ENCODE data around the gene TIMP2.

GRCh38 chr17:78832541-78832810 is 92.7 kb downstream of the TIMP2 start:
- TF ChIP-seq POLR2A (IDR thresholded peaks at IDR 0.05; ENCODE audit: low read depth, low read length) (no peak), CTCF (IDR thresholded peaks at IDR 0.05; ENCODE audit: extremely low read depth in 1 of 2, insufficient read depth in 1 of 2, low read depth in 1 of 2, low read length in 2 of 2) (no peak), POLR2AphosphoS5 (IDR thresholded peaks at IDR 0.05; ENCODE audit: insufficient read depth, low read depth, low read length) (no peak)
